Esophagus muscularis mucosa (tissue), 4 donors: ENCODE data around the gene PRKRA.

ENCODE experiments used
- CTCF ChIP-seq, 3 experiments: fragments of 200-600 bp in 2 of 3; fragments of 450-650 bp in 1 of 3; sonication (generic) in 2 of 3; IDR thresholded peaks; one replicate each; pipeline ENCODE4 v1.5.1; 2017 to 2019; ENCODE audit warnings: antibody characterized with exemption in 3 of 3, mild to moderate bottlenecking in 2 of 3, moderate library complexity in 1 of 3
- EP300 ChIP-seq: sonication (generic); formaldehyde crosslinking; IDR thresholded peaks from one replicate; pipeline ENCODE4 v1.6.1; 2017; ENCODE audit warnings: antibody characterized with exemption
- POLR2A ChIP-seq: fragments of 450-650 bp; IDR thresholded peaks from one replicate; pipeline ENCODE4 v1.6.1; 2017; ENCODE audit warnings: antibody characterized with exemption, moderate library complexity, mild to moderate bottlenecking, low read depth
- POLR2AphosphoS5 ChIP-seq, 2 donors: sonication (generic); formaldehyde crosslinking; IDR thresholded peaks; one replicate each; pipeline ENCODE4 v1.6.1; 2017; ENCODE audit warnings: antibody characterized with exemption in 2 of 2

GRCh38 chr2:178457390-178457886 lies 6.5 kb upstream of the PRKRA start:
- TF ChIP-seq CTCF (IDR thresholded peaks at IDR 0.05) (no peak), POLR2A (no peak), EP300 (no peak), POLR2AphosphoS5 (IDR thresholded peaks at IDR 0.05) (no peak)
